Measurements from ENCODE around the gene TMEM219.

- TF ChIP-seq CTCF (IDR thresholded peaks at IDR 0.05) (no peak), POLR2A (IDR thresholded peaks at IDR 0.05) (no peak)
Observed at GRCh38 chr16:29912087-29912486, 49.8 kb upstream of the TMEM219 start.
